HepG2 (cell line): Measurements from ENCODE around the gene MMP24OS. TPM values are rescaled to one million over a fixed set of nuclear protein-coding genes. Genes with fewer than 3 reads are reported as not detected.

Source experiments
- EED ChIP-seq: sonication (generic); formaldehyde crosslinking; IDR thresholded peaks from 2 replicates; pipeline ENCODE4 v1.5.0; 2020; ENCODE audit warnings: mild to moderate bottlenecking, missing genetic modification reagents
- FOXM1 ChIP-seq: sonication (generic); formaldehyde crosslinking; IDR thresholded peaks from 2 replicates; pipeline ENCODE4 v1.5.0; 2020; ENCODE audit warnings: missing genetic modification reagents
- MTF1 ChIP-seq: sonication (generic); formaldehyde crosslinking; IDR thresholded peaks from 2 replicates; pipeline ENCODE4 v1.5.0; 2020; ENCODE audit warnings: missing genetic modification reagents
- MTF2 ChIP-seq: sonication (generic); formaldehyde crosslinking; IDR thresholded peaks from 2 replicates; pipeline ENCODE4 v1.5.0; 2020; ENCODE audit warnings: missing genetic modification reagents, borderline replicate concordance
- RBAK ChIP-seq: sonication (generic); formaldehyde crosslinking; IDR thresholded peaks from 2 replicates; pipeline ENCODE4 v1.5.1; 2020; ENCODE audit warnings: mild to moderate bottlenecking, missing genetic modification reagents
- STAT5B ChIP-seq: sonication (generic); formaldehyde crosslinking; IDR thresholded peaks from 2 replicates; pipeline ENCODE4 v1.4.0; 2020; ENCODE audit warnings: missing genetic modification reagents
- THYN1 ChIP-seq: sonication (generic); formaldehyde crosslinking; IDR thresholded peaks from 2 replicates; pipeline ENCODE4 v1.8.1; 2023; ENCODE audit warnings: low read depth, mild to moderate bottlenecking, moderate library complexity, missing genetic modification reagents, borderline replicate concordance
- ZFP90 ChIP-seq: sonication (generic); formaldehyde crosslinking; IDR thresholded peaks from 2 replicates; pipeline ENCODE4 v1.8.0; 2022; ENCODE audit warnings: missing genetic modification reagents, mild to moderate bottlenecking, inconsistent platforms, borderline replicate concordance
- ZKSCAN8 ChIP-seq: IDR thresholded peaks from 2 replicates; pipeline ENCODE4 v1.6.1; 2016; ENCODE audit warnings: borderline replicate concordance, missing genetic modification reagents, missing compliant biosample characterization
- ZNF326 ChIP-seq: sonication (generic); formaldehyde crosslinking; IDR thresholded peaks from 2 replicates; pipeline ENCODE4 v1.4.0; 2020; ENCODE audit warnings: missing genetic modification reagents, borderline replicate concordance
- ZNF432 ChIP-seq: sonication (generic); formaldehyde crosslinking; IDR thresholded peaks from 2 replicates; pipeline ENCODE4 v1.5.0; 2020; ENCODE audit warnings: missing genetic modification reagents, mild to moderate bottlenecking, borderline replicate concordance
- ZNF549 ChIP-seq: sonication (generic); formaldehyde crosslinking; IDR thresholded peaks from 2 replicates; pipeline ENCODE4 v1.5.0; 2020; ENCODE audit warnings: missing genetic modification reagents
- ZNF563 ChIP-seq: sonication (generic); formaldehyde crosslinking; IDR thresholded peaks from 2 replicates; pipeline ENCODE4 v1.8.0; 2022; ENCODE audit warnings: mild to moderate bottlenecking, moderate library complexity, missing genetic modification reagents
- ZNF605 ChIP-seq: sonication (generic); formaldehyde crosslinking; IDR thresholded peaks from 2 replicates; pipeline ENCODE4 v1.8.0; 2022; ENCODE audit warnings: mild to moderate bottlenecking, missing genetic modification reagents
- ZNF619 ChIP-seq: sonication (generic); formaldehyde crosslinking; IDR thresholded peaks from 2 replicates; pipeline ENCODE4 v1.4.0; 2020; ENCODE audit warnings: mild to moderate bottlenecking, missing genetic modification reagents
- ZSCAN22 ChIP-seq: sonication (generic); formaldehyde crosslinking; IDR thresholded peaks from 2 replicates; pipeline ENCODE4 v1.4.0; 2020; ENCODE audit warnings: mild to moderate bottlenecking, missing genetic modification reagents
- ZSCAN29 ChIP-seq: sonication (generic); formaldehyde crosslinking; conservative IDR thresholded peaks from 2 replicates; pipeline ENCODE4 v1.4.0; 2020; ENCODE audit warnings: mild to moderate bottlenecking, missing genetic modification reagents
- polyA plus RNA-seq, 8 experiments: library from polyadenylated mRNA; depleted of rRNA in 3 of 8; stranded (reverse) in 7 of 8; unstranded in 1 of 8; fragments of >200 nt; fragmentation: Illumina TruSeq in 4 of 8; extraction: Trizol in 4 of 8; gene quantifications; 2 replicates each; pipeline versions ENCODE4 v1.2.1 to v1.2.3, GENCODE V29; 2011 to 2016; ENCODE audit warnings: low read depth in 4 of 8, missing spikeins in 1 of 8, mixed read lengths in 1 of 8; ENCODE audit not compliant: insufficient read depth in 1 of 8
- total RNA-seq, 5 experiments: library from RNA; depleted of rRNA; stranded (reverse); fragments of >200 nt; fragmentation: Illumina TruSeq; extraction: Trizol; gene quantifications; 2 replicates each; pipeline ENCODE4 v1.2.3, GENCODE V29; 2016; ENCODE audit warnings: low read depth in 1 of 5
- TF ChIP-seq, protein P1 (sequence below): sonication (generic); formaldehyde crosslinking; IDR thresholded peaks from 2 replicates; pipeline ENCODE4 v1.4.0; 2020; ENCODE audit warnings: missing genetic modification reagents
- TF ChIP-seq, protein P2 (sequence below): sonication (generic); formaldehyde crosslinking; IDR thresholded peaks from 2 replicates; pipeline ENCODE4 v1.4.0; 2020; ENCODE audit warnings: missing genetic modification reagents
- TF ChIP-seq, protein P3 (sequence below): IDR thresholded peaks from 2 replicates; pipeline ENCODE4 v1.6.1; 2016; ENCODE audit warnings: mild to moderate bottlenecking, missing biosample characterization, missing genetic modification reagents
- TF ChIP-seq, protein P4 (sequence below): sonication (generic); formaldehyde crosslinking; IDR thresholded peaks from 2 replicates; pipeline ENCODE4 v1.4.0; 2020; ENCODE audit warnings: missing genetic modification reagents, borderline replicate concordance

Gene MMP24OS
- total and polyA plus RNA-seq, 2 of the 13 experiments (the other 11 are each of a cell fraction or from before 2014, with no cell fraction given) = 6.0 to 8.5 TPM

DNA sequence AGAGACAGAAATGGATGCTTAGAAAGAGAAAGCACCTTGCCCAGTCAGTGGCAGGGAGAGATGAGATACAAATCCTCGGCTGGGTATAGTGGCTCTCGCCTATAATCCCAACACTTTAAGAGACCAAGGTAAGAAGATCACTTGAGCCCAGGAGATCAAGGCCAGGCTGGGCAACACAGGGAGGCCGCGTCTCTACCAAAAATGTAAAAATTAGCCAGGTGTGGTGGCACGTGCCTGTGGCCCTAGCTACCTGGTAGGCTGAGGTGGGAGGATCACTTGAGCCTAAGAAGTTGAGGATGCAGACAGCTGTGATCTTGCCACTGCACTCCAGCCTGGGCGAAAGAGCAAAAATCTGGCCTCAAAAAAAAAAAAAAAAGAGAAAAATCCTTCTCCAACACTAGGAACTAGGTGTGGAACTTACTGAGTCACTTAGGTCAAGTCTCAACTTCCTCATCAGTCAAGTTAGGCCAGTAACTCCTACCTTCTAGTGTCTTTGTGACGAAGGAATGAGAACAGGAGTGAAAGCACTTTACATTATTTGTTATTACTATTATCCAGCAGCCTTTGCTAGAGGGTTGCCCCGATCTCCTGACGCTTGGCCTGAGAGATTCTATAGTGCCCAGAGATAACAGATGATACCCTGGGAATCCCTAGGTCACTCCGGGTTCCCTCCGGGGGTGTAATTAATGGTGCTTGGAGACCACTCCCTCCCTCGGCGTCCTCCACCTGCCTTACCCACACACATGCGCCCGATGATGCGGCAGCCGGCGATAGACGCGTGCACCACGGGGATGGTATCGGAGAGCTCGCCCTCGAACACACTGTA, 5.7 kb upstream of the MMP24OS start (continued):
- TF ChIP-seq, protein P1, sequence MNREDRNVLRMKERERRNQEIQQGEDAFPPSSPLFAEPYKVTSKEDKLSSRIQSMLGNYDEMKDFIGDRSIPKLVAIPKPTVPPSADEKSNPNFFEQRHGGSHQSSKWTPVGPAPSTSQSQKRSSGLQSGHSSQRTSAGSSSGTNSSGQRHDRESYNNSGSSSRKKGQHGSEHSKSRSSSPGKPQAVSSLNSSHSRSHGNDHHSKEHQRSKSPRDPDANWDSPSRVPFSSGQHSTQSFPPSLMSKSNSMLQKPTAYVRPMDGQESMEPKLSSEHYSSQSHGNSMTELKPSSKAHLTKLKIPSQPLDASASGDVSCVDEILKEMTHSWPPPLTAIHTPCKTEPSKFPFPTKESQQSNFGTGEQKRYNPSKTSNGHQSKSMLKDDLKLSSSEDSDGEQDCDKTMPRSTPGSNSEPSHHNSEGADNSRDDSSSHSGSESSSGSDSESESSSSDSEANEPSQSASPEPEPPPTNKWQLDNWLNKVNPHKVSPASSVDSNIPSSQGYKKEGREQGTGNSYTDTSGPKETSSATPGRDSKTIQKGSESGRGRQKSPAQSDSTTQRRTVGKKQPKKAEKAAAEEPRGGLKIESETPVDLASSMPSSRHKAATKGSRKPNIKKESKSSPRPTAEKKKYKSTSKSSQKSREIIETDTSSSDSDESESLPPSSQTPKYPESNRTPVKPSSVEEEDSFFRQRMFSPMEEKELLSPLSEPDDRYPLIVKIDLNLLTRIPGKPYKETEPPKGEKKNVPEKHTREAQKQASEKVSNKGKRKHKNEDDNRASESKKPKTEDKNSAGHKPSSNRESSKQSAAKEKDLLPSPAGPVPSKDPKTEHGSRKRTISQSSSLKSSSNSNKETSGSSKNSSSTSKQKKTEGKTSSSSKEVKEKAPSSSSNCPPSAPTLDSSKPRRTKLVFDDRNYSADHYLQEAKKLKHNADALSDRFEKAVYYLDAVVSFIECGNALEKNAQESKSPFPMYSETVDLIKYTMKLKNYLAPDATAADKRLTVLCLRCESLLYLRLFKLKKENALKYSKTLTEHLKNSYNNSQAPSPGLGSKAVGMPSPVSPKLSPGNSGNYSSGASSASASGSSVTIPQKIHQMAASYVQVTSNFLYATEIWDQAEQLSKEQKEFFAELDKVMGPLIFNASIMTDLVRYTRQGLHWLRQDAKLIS (CRISPR knock-in tag) = no peak; the same call in 1 of the 2 replicates
- TF ChIP-seq MTF2 (CRISPR knock-in tag) (no peak), ZFP90 (CRISPR knock-in tag) (no peak), ZNF563 (CRISPR knock-in tag) (peak; percentile 9), STAT5B (no peak), FOXM1 (CRISPR knock-in tag) (no peak), ZNF605 (CRISPR knock-in tag) (no peak), EED (no peak), ZSCAN22 (CRISPR knock-in tag) (no peak), ZNF619 (CRISPR knock-in tag) (no peak), ZSCAN29 (no peak), ZKSCAN8 (CRISPR knock-in tag) (no peak), ZNF549 (CRISPR knock-in tag) (no peak), ZNF432 (CRISPR knock-in tag) (no peak), MTF1 (CRISPR knock-in tag) (no peak), ZNF326 (no peak), THYN1 (CRISPR knock-in tag) (no peak), RBAK (CRISPR knock-in tag) (no peak)
- TF ChIP-seq, protein P2, sequence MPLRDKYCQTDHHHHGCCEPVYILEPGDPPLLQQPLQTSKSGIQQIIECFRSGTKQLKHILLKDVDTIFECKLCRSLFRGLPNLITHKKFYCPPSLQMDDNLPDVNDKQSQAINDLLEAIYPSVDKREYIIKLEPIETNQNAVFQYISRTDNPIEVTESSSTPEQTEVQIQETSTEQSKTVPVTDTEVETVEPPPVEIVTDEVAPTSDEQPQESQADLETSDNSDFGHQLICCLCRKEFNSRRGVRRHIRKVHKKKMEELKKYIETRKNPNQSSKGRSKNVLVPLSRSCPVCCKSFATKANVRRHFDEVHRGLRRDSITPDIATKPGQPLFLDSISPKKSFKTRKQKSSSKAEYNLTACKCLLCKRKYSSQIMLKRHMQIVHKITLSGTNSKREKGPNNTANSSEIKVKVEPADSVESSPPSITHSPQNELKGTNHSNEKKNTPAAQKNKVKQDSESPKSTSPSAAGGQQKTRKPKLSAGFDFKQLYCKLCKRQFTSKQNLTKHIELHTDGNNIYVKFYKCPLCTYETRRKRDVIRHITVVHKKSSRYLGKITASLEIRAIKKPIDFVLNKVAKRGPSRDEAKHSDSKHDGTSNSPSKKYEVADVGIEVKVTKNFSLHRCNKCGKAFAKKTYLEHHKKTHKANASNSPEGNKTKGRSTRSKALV = no peak
- TF ChIP-seq, protein P3, sequence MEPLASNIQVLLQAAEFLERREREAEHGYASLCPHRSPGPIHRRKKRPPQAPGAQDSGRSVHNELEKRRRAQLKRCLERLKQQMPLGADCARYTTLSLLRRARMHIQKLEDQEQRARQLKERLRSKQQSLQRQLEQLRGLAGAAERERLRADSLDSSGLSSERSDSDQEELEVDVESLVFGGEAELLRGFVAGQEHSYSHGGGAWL = no peak
- TF ChIP-seq, protein P4, sequence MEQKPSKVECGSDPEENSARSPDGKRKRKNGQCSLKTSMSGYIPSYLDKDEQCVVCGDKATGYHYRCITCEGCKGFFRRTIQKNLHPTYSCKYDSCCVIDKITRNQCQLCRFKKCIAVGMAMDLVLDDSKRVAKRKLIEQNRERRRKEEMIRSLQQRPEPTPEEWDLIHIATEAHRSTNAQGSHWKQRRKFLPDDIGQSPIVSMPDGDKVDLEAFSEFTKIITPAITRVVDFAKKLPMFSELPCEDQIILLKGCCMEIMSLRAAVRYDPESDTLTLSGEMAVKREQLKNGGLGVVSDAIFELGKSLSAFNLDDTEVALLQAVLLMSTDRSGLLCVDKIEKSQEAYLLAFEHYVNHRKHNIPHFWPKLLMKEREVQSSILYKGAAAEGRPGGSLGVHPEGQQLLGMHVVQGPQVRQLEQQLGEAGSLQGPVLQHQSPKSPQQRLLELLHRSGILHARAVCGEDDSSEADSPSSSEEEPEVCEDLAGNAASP (CRISPR knock-in tag) = no peak
